ENCODE measurements around the gene CTNNA1. TPM values are rescaled to one million over a fixed set of nuclear protein-coding genes. Genes with fewer than 3 reads are reported as not detected.

Gene CTNNA1
- total and polyA plus RNA-seq, 2 of the 8 experiments (the other 6 are each of a cell fraction or from before 2014, with no cell fraction given) = 115 to 349 TPM

- Histone ChIP-seq H3K4me3 (ENCODE audit: extremely low read depth in 1 of 4, insufficient read depth in 2 of 4, low read depth in 3 of 4, low read length in 4 of 4) (no peak overlapping the region), H4K91ac (replicated peaks; ENCODE audit: insufficient read length, low read length) (no peak overlapping the region), H2BK15ac (ENCODE audit: low read length) (no peak overlapping the region), H4K20me1 (replicated peaks in 1 of 2; ENCODE audit: control insufficient read depth in 1 of 2, insufficient read depth in 2 of 2, low read length in 2 of 2) (no peaks in the 10 kb centered on the region), H3K23ac (ENCODE audit: insufficient read length) (no peak overlapping the region), H3K18ac (ENCODE audit: extremely low read depth, low read length) (no peak overlapping the region), H3K4me2 (ENCODE audit: insufficient read depth in 1 of 2, low read depth in 2 of 2, low read length in 2 of 2) (no peak overlapping the region), H2BK120ac (replicated peaks; ENCODE audit: low read depth, low read length) (no peak overlapping the region), H3K79me1 (ENCODE audit: low read depth, low read length) (no peaks in the 10 kb centered on the region), H3K79me2 (ENCODE audit: control insufficient read depth in 1 of 2, insufficient read depth in 2 of 2, low read length in 2 of 2) (no peaks in the 10 kb centered on the region), H4K5ac (ENCODE audit: insufficient read length, low read depth, low read length) (no peak overlapping the region), H2AK5ac (ENCODE audit: low read depth, low read length) (no peak overlapping the region), H3K23me2 (ENCODE audit: low read depth, low read length) (no peaks in the 10 kb centered on the region), H2BK12ac (ENCODE audit: low read depth, low read length) (no peak overlapping the region), H2AFZ (ENCODE audit: low read length) (no peak overlapping the region), H3K27ac (ENCODE audit: low read depth, low read length) (no peak overlapping the region), H2BK20ac (ENCODE audit: low read length) (no peak overlapping the region), H3K9me3 (ENCODE audit: insufficient read depth in 2 of 2, low read depth in 1 of 2, low read length in 1 of 2) (no peaks in the 10 kb centered on the region), H3K27me3 (replicated peaks in 1 of 4; ENCODE audit: control insufficient read depth in 3 of 4, extremely low read depth in 1 of 4, insufficient read depth in 3 of 4, low read length in 3 of 4) (no peaks in the 10 kb centered on the region), H3K4me1 (replicated peaks in 1 of 4; ENCODE audit: control insufficient read depth in 3 of 4, insufficient read depth in 4 of 4, low read length in 3 of 4) (peaks cover 1 to 16% (median 10%) of the 10 kb centered on the region in 4 experiments), H2BK5ac (ENCODE audit: low read depth, low read length) (no peak overlapping the region), H3K36me3 (ENCODE audit: control insufficient read depth in 2 of 4, insufficient read depth in 4 of 4, low read length in 3 of 4) (no peaks in the 10 kb centered on the region), H3K14ac (ENCODE audit: insufficient read length) (no peak overlapping the region), H3K4ac (replicated peaks; ENCODE audit: insufficient read length, low read depth, low read length) (no peak overlapping the region), H4K8ac (ENCODE audit: extremely low read depth, insufficient read depth, low read length) (no peak overlapping the region), H3K9ac (replicated peaks in 1 of 4; ENCODE audit: extremely low read depth in 1 of 4, low read depth in 3 of 4, low read length in 3 of 4) (no peak overlapping the region), H3K56ac (replicated peaks; ENCODE audit: insufficient read length, low read depth, low read length) (no peak overlapping the region)
- no peak for DNase-seq (ENCODE audit: low read depth in 1 of 2, low spot score in 2 of 2)
- CTCF ChIA-PET (ENCODE audit: partially characterized antibody) = interaction anchor here (0.8 kb wide), 1 partner anchor 14 kb away, joined by 3 read pairs; no protein-coding TSS in a partner anchor
- 89% methylated on average over 5 of the region's 5 CpGs; no CpG with 5 or more reads in 1 of the 2 experiments for WGBS, 2 experiments (ENCODE audit: extremely low coverage in 1 of 2, insufficient coverage in 1 of 2, insufficient read length in 1 of 2, insufficient replicate concordance in 2 of 2, low coverage in 1 of 2, low lambda C conversion rate in 2 of 2, missing lambda C conversion rate in 1 of 2)
- POLR2A ChIA-PET (ENCODE audit: partially characterized antibody) = no interaction called here
- FAIRE-seq = no peak
- no peak for TF ChIP-seq SUZ12 (IDR thresholded peaks at IDR 0.05; ENCODE audit: low read length)
- no peak for TF ChIP-seq CEBPB (IDR thresholded peaks at IDR 0.05; ENCODE audit: low read depth, low read length)
- no peak for TF ChIP-seq POU5F1 (IDR thresholded peaks at IDR 0.05; ENCODE audit: low read depth, low read length)
- no peak for TF ChIP-seq TAF7 (optimal IDR thresholded peaks at IDR 0.05; ENCODE audit: borderline replicate concordance, low read depth, low read length)
- TF ChIP-seq GABPA (IDR thresholded peaks at IDR 0.05; ENCODE audit: borderline replicate concordance, insufficient read depth, low read length) = no peak
- TF ChIP-seq RXRA (IDR thresholded peaks at IDR 0.05; ENCODE audit: insufficient read depth, low read depth, low read length) = no peak
Measured at GRCh38 chr5:138960145-138960692, 207.0 kb downstream of the CTNNA1 start.
